ENCODE measurements around the gene RPL14.
"Not testable (repeated sequence)": the region's sequence is repeated elsewhere in the genome, so short reads cannot be mapped to it uniquely, and the experiment has no call there.

Gene RPL14

GRCh38 chr3:40456940-40457823, at the start of gene RPL14:
Gene RPL14, plus strand, starts transcription at chr3:40457339. Its CDS starts 133 bp downstream, at chr3:40457472.
- DNase-seq = peak; percentile 95

DNA sequence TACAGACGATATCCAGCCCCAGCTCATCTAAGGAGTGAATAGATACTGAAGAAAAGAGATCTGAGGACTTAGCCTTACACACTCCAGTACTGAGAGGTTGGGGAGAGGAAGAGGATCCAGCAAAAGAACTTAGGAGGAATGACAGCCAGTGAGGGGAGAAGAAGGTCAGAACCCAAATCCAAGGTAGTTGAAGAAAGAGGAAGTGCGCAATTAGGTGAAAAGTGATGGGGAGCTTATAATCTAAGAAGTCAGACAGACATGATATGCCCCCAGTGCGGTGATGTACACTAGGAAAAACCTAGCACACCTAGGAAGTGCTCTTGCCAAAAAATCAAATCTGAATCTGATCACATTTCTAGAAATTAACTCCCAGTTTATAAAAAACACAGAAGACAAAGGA, 49.5 kb upstream of the RPL14 start:
- no peak for DNase-seq

GRCh38 chr3:40414270-40414669, 42.9 kb upstream of the RPL14 start:
- no peak for DNase-seq

DNA sequence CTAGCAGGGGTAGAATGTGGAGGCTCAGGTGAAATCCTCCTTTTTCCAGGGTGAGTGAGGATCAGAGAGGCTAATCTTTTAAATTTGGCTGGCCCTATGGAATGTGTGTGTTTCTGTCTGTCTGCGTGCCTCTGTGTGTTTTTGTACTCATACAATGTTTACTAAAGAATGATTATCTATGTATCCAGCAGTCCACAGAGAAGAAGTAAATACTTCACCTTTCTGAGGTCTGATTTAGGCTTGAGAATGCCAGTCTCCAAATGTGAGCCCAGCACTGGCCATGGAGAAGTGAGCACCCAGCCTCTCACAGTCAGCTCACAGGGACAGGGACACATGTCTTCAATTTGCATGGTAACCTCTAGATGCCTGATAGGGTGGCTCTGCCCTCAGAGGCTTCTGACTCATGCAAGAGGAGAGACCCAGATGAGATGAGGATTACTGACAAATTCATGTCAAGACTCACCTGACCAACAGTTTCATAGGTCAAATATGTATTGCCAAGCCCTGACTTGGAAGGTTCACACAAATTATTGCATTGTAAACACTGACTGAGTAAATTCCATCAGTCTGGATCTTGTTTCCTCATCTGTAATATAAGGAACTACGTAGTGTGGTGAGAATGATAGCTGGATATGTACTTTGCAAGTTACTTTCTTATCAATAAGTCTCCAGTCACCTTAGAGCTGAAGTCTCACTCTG, 39.1 kb upstream of the RPL14 start:
- DNase-seq = no peak

GRCh38 chr3:40422861-40423260, 34.3 kb upstream of the RPL14 start:
- no peak for DNase-seq

- DNase-seq = no peak
Measured at GRCh38 chr3:40427045-40427669, 30.0 kb upstream of the RPL14 start.

- peak; percentile 7 for DNase-seq
Measured at GRCh38 chr3:40432793-40433192, 24.3 kb upstream of the RPL14 start.

DNA sequence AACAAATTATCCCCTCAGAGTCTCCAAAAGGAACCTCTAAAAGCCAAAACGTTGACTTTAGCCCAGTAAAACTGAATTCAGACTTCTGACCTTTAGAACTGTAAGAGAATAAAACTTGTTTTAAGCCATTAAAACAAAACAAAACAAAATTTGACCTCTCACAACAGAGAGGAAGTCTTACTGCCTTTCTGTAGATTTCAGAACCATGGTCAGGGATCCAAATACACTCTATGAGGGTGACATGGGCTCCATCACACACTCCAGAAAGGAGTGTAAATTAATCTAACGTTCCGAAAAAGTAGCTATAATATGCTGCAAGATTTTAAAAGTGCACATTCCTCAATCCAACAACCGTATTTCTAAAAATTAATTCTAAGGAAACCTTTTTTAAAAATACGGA, 19.2 kb upstream of the RPL14 start:
- DNase-seq = no peak

- DNase-seq = no peak
Measured at GRCh38 chr3:40445062-40445461, 12.1 kb upstream of the RPL14 start.

DNA sequence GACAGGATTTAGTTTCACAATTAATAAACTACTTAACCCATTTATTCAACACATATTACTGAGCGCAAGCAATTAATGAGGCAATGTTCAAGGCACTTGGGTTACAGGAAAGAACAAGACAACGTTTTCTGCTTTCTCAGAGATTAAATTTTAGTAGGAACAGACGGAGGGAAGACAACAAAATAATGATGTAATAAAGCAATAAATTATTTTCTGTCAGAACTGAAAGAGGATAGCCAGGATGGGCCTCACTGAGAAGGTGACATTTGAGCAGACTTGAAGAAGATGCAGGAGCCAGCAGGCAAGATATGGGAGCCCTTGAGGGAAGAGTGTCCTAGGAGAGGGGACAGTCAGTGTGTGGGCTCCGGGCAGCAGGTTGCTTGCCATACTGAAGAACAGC, 11.3 kb upstream of the RPL14 start:
- no peak for DNase-seq

DNA sequence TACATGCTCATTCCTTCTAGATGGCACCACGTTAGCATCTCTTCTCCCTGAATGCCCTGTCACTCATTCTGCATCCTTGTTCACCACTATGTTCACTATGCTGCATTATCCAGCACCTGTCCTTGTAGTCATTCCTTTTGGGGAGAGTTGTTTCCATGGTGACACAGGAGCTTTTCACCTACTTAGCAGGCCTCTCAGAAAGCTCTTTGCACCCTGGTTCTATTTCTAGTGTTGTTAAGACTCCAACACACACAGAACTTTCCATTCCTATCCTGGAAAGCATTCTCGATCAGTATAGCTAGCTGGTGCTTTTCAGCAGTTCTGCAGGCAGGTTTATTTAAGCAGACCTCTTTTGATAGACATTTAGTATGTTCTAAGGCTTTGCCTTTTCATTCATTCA, 6.7 kb upstream of the RPL14 start:
- DNase-seq = no peak

DNA sequence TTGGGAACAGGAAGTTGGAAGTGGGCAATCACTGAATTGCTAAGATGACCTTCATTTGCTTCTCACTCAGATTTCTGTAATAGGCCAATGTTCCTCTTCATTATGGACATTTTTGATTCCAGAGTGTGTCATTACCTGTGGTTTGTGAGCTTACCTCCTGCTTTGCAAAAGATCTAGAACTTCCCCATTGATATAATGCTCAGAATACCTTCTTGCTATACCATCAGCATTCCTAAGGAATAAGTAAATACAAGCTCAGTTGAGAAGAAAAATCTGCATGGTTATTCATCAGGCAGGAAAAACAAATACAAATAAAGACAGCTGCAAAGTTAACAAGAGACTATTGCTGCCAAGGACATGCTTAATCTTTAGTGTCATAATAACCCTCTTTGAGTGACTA, 5.6 kb upstream of the RPL14 start:
- DNase-seq = peak; percentile 7

- DNase-seq = no peak
Measured at GRCh38 chr3:40452057-40452456, 5.1 kb upstream of the RPL14 start.

GRCh38 chr3:40452562-40452875, 4.6 kb upstream of the RPL14 start:
- DNase-seq = no peak

GRCh38 chr3:40452876-40453730, 4.0 kb upstream of the RPL14 start:
- DNase-seq = peak; percentile 99

GRCh38 chr3:40453933-40454332, 3.2 kb upstream of the RPL14 start:
- DNase-seq = no peak

DNA sequence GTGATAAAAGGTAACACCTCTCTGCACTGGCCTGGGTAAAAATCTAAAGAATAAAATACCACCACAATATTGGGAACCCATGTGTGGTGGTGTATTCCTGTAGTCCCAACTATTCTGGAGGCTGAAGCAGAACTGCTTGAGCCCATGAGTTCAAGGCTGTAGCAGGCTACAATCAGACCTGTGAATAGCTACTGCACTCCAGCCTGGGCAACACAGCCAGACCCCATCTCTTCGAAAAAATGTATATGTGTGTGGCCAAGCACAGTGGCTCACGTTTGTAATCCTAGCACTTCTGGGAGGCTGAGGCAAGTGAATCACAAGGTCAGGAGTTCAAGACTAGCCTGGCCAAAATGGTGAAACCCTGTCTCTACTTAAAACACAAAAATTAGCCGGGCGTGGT, 1.8 kb upstream of the RPL14 start:
- DNase-seq = no peak

DNA sequence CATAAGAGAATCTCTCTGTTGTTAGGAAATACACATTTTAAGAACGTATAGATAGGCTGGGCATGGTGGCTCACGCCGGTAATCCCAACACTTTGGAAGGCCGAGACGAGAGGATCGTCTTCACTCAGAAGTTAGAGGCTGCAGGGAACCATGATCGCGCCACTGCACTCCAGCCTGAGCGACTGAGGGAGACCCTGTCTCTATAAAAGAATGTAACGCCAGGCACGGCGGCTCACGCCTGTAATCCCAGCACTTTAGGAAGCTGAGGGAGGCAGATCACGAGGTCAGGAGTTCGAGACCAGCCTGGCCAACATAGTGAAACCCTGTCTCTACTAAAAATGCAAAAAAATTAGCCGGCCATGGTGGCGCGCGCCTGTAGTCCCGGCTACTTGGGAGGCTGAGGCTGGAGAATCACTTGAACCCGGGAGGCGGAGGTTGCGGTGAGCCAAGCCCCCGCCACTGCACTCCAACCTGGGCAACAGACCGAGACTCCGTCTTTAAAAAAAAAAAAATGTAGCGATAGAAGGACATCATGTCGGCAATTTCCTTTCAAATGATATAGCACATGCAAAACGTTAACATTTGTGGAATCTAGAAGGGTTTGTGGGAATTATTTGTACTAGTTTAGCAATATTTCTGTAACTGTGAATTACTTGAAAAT, 730 bp upstream of the RPL14 start:
- DNase-seq = no peak

GRCh38 chr3:40458473-40458872, 1.3 kb downstream of the RPL14 start:
- no peak for DNase-seq

DNA sequence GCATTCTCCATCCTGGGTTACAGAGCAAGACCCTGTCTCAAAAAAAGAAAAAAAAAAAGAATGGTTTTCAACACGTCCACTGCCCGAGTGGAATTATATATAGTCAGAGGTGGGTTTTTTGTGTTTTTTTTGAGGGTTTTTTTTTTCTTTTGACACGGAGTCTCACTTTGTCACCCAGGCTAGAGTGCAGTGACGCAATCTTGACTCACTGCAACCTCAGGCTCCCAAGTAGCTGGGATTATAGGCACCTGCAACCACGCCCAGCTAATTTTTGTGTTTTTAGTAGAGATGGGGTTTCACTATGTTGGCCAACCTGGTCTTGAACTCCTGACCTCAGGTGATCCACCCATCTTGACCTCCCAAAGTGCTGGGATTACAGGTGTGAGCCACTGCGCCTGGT, 3.3 kb downstream of the RPL14 start:
- DNase-seq = not testable (repeated sequence)

DNA sequence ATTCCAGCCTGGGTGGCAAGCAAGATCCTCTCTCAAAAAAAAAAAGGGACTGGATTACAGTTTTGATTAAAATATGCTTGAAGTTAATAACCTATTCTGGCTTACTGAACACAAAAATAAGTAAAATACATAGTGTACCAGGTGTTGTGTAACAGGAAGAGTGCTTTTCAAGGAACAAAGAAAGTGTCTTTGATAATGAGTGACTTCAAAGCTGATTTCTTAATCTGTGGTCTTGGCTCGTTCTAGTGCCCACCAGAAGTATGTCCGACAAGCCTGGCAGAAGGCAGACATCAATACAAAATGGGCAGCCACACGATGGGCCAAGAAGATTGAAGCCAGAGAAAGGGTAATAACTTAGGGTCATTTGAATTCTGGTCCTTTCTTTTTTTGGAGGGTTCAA, 4.0 kb downstream of the RPL14 start:
- no peak for DNase-seq

GRCh38 chr3:40462838-40463237, 5.7 kb downstream of the RPL14 start:
- not testable (repeated sequence) for DNase-seq

DNA sequence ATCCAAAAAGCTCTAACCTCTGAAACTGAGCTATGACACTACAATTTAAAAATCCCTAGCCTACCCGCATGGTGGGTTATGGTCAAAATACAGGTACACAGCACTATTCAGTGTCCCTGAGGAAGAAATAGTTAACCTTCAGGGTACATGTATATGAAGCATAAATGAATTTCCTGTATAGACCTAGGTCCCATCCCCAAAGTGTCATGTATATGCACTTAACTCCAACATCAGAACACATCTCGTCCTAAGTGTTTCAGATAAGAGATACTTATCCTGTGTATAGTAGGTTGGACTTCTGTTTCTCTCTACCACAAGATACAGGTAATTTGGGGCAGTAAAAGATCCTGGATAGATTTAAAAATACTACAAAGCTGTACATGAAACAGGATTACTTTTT, 6.4 kb downstream of the RPL14 start:
- DNase-seq = no peak
